Liver (tissue), 9 donors: Measurements from ENCODE around the gene CAMSAP1. TPM values are rescaled to one million over a fixed set of nuclear protein-coding genes. Genes with fewer than 3 reads are reported as not detected.

Source experiments
- DNase-seq: peaks from one replicate; pipeline ENCODE4 v3.0.0-alpha.2; 2017; ENCODE audit warnings: low spot score
- H3K27ac ChIP-seq, 2 donors: one replicate each; pipeline ENCODE4 v1.7.0; 2013; ENCODE audit warnings: inconsistent platforms in 2 of 2, low read length in 2 of 2, control low read depth in 1 of 2, low read depth in 1 of 2, mild to moderate bottlenecking in 1 of 2
- H3K27me3 ChIP-seq, 4 donors: one replicate each; pipeline versions ENCODE4 v1.6.1 to v1.7.0; 2013; ENCODE audit warnings: low read length in 3 of 4, inconsistent platforms in 1 of 4, mild to moderate bottlenecking in 1 of 4, moderate library complexity in 1 of 4; ENCODE audit not compliant: control insufficient read depth in 4 of 4, insufficient read depth in 4 of 4
- H3K36me3 ChIP-seq, 4 donors: one replicate each; pipeline versions ENCODE4 v1.6.1 to v1.7.0; 2013; ENCODE audit warnings: low read length in 3 of 4, mild to moderate bottlenecking in 3 of 4, low read depth in 1 of 4, moderate library complexity in 1 of 4; ENCODE audit not compliant: control insufficient read depth in 4 of 4, insufficient read depth in 3 of 4
- H3K4me1 ChIP-seq, 4 donors: one replicate each; pipeline versions ENCODE4 v1.6.1 to v1.7.0; 2013; ENCODE audit warnings: low read length in 3 of 4, mild to moderate bottlenecking in 3 of 4, moderate library complexity in 1 of 4; ENCODE audit not compliant: control insufficient read depth in 4 of 4, insufficient read depth in 4 of 4
- H3K4me3 ChIP-seq, 3 donors: one replicate each; pipeline versions ENCODE4 v1.6.1 to v1.7.0; 2013; ENCODE audit warnings: low read length in 3 of 3, control low read depth in 1 of 3, low read depth in 1 of 3, mild to moderate bottlenecking in 1 of 3
- H3K9ac ChIP-seq, 2 donors: one replicate each; pipeline ENCODE4 v1.7.0; 2013; ENCODE audit warnings: low read length in 2 of 2, mild to moderate bottlenecking in 2 of 2, moderate library complexity in 2 of 2, control low read depth in 1 of 2, low read depth in 1 of 2
- H3K9me3 ChIP-seq, 4 donors: one replicate each; pipeline versions ENCODE4 v1.6.1 to v1.7.0; 2013; ENCODE audit warnings: low read length in 3 of 4; ENCODE audit not compliant: control insufficient read depth in 4 of 4
- ATF3 ChIP-seq: IDR thresholded peaks from 2 replicates; pipeline ENCODE4 v1.6.1; 2016; ENCODE audit warnings: antibody characterized with exemption
- EGR1 ChIP-seq, 2 donors: IDR thresholded peaks; 2 replicates each; pipeline ENCODE4 v1.6.1; 2016 to 2018; ENCODE audit warnings: antibody characterized with exemption in 2 of 2, low read depth in 2 of 2
- FOXA1 ChIP-seq: IDR thresholded peaks from 2 replicates; pipeline ENCODE4 v1.6.1; 2016; ENCODE audit warnings: antibody characterized with exemption
- FOXA2 ChIP-seq: IDR thresholded peaks from 2 replicates; pipeline ENCODE4 v1.6.1; 2016; ENCODE audit warnings: antibody characterized with exemption
- GABPA ChIP-seq, 2 donors: IDR thresholded peaks in 1 of 2; conservative IDR thresholded peaks in 1 of 2; 2 replicates each; pipeline ENCODE4 v1.6.1; 2016; ENCODE audit warnings: antibody characterized with exemption in 2 of 2, mild to moderate bottlenecking in 1 of 2, moderate library complexity in 1 of 2
- HNF4A ChIP-seq, 2 donors: conservative IDR thresholded peaks; 2 replicates each; pipeline ENCODE4 v1.6.1; 2016; ENCODE audit warnings: antibody characterized with exemption in 2 of 2, mild to moderate bottlenecking in 2 of 2
- JUND ChIP-seq, 2 donors: IDR thresholded peaks; 2 replicates each; pipeline ENCODE4 v1.6.1; 2016; ENCODE audit warnings: antibody characterized with exemption in 2 of 2
- MAX ChIP-seq: IDR thresholded peaks from 2 replicates; pipeline ENCODE4 v1.6.1; 2016; ENCODE audit warnings: antibody characterized with exemption
- RAD21 ChIP-seq, 2 donors: IDR thresholded peaks; 2 replicates each; pipeline ENCODE4 v1.6.1; 2016; ENCODE audit warnings: antibody characterized with exemption in 2 of 2, mild to moderate bottlenecking in 2 of 2
- REST ChIP-seq: IDR thresholded peaks from 2 replicates; pipeline ENCODE4 v1.6.1; 2016; ENCODE audit warnings: antibody characterized with exemption, mild to moderate bottlenecking
- RXRA ChIP-seq, 2 donors: IDR thresholded peaks; 2 replicates each; pipeline ENCODE4 v1.6.1; 2017 to 2018; ENCODE audit warnings: antibody characterized with exemption in 2 of 2, mild to moderate bottlenecking in 1 of 2
- SP1 ChIP-seq: IDR thresholded peaks from 2 replicates; pipeline ENCODE4 v1.6.1; 2018; ENCODE audit warnings: antibody characterized with exemption, mild to moderate bottlenecking
- TAF1 ChIP-seq: conservative IDR thresholded peaks from 2 replicates; pipeline ENCODE4 v1.6.1; 2016; ENCODE audit warnings: antibody characterized with exemption, mild to moderate bottlenecking
- YY1 ChIP-seq: IDR thresholded peaks from 2 replicates; pipeline ENCODE4 v1.6.1; 2016; ENCODE audit warnings: antibody characterized with exemption, mild to moderate bottlenecking
- ZBTB33 ChIP-seq: IDR thresholded peaks from 2 replicates; pipeline ENCODE4 v1.6.1; 2016; ENCODE audit warnings: antibody characterized with exemption
- WGBS: extraction: QIAGEN DNeasy Blood & Tissue Kit; methylation state at CpG from one replicate; pipeline ENCODE4 v1.1.7; 2013; 5-methylcytosine and 5-hydroxymethylcytosine counted together
- polyA plus RNA-seq, 2 donors: library from polyadenylated mRNA; stranded (reverse) in 1 of 2; unstranded in 1 of 2; fragments of 200-250 nt in 1 of 2; fragments of >200 nt in 1 of 2; fragmentation: Nextera tagmentation in 1 of 2; extraction: Ambion mirVana in 1 of 2; gene quantifications; one replicate each; pipeline versions ENCODE4 v1.2.1 to v1.2.3, GENCODE V29; 2013 to 2015
- total RNA-seq, 2 donors: library from RNA; depleted of rRNA; stranded (reverse); fragments of >200 nt; gene quantifications; one replicate each; pipeline ENCODE4 v1.2.3, GENCODE V29; 2014
- donor health status: healthy.
- donor health status: healthy.
- donor health status: healthy.
- donor health status: healthy.
- donor health status: healthy.

The CAMSAP1 gene
- total and polyA plus RNA-seq, 4 donors: 0.97 to 6.4 (median 5.1) TPM

GRCh38 chr9:135884328-135885035 lies 22.9 kb downstream of the CAMSAP1 start:
- WGBS: 84% methylated on average over 16 of the region's 16 CpGs
- peaks cover 0 to 11% (median 3%) of the 10 kb centered on the region in 4 donors for H3K4me1 ChIP-seq
- H3K4me3 ChIP-seq: no peak overlapping the region
- H3K9me3 ChIP-seq: no peaks in the 10 kb centered on the region
- peaks cover 0 to 7% (median 0%) of the 10 kb centered on the region in 4 donors for H3K36me3 ChIP-seq
- DNase-seq: no peak
- H3K9ac ChIP-seq: no peak overlapping the region
- no peak for TF ChIP-seq FOXA2
- TF ChIP-seq ATF3: no peak
- TF ChIP-seq SP1: no peak
- TF ChIP-seq FOXA1: no peak
- no peaks in the 10 kb centered on the region for H3K27me3 ChIP-seq
- no peak overlapping the region for H3K27ac ChIP-seq

- 93% methylated on average over 15 of the region's 15 CpGs for WGBS
- Histone ChIP-seq H3K4me1 (peaks cover 0 to 11% (median 3%) of the 10 kb centered on the region in 4 donors), H3K27me3 (no peaks in the 10 kb centered on the region), H3K9me3 (no peaks in the 10 kb centered on the region), H3K9ac (no peak overlapping the region), H3K4me3 (no peak overlapping the region), H3K36me3 (peaks cover 0 to 7% (median 0%) of the 10 kb centered on the region in 4 donors), H3K27ac (no peak overlapping the region)
- DNase-seq: no peak
- no peak for TF ChIP-seq ATF3
- TF ChIP-seq RAD21 (IDR thresholded peaks at IDR 0.05): no peak
- no peak for TF ChIP-seq JUND (IDR thresholded peaks at IDR 0.05)
- no peak for TF ChIP-seq FOXA1
- no peak for TF ChIP-seq TAF1
- no peak for TF ChIP-seq SP1
Observed at GRCh38 chr9:135883410-135884089, 23.8 kb downstream of the CAMSAP1 start.

- peaks cover 0 to 7% (median 0%) of the 10 kb centered on the region in 4 donors for H3K36me3 ChIP-seq
- no peaks in the 10 kb centered on the region for H3K27me3 ChIP-seq
- H3K4me1 ChIP-seq: peaks cover 0 to 4% (median 2%) of the 10 kb centered on the region in 4 donors
- WGBS: 94% methylated on average over 12 of the region's 12 CpGs
- H3K9ac ChIP-seq: no peak overlapping the region
- H3K27ac ChIP-seq: no peak overlapping the region
- no peak overlapping the region for H3K4me3 ChIP-seq
- H3K9me3 ChIP-seq: no peaks in the 10 kb centered on the region
- TF ChIP-seq SP1: no peak
- TF ChIP-seq TAF1: no peak
- no peak for TF ChIP-seq REST
- TF ChIP-seq RXRA (IDR thresholded peaks at IDR 0.05): no peak
- TF ChIP-seq ATF3: no peak
- no peak for TF ChIP-seq HNF4A (conservative IDR thresholded peaks at IDR 0.05)
- no peak for TF ChIP-seq GABPA (IDR thresholded peaks at IDR 0.05 in 1 of 2, conservative IDR thresholded peaks at IDR 0.05 in 1 of 2)
- no peak for TF ChIP-seq YY1
- TF ChIP-seq MAX: no peak
- no peak for TF ChIP-seq FOXA1
- TF ChIP-seq JUND (IDR thresholded peaks at IDR 0.05): no peak
- TF ChIP-seq EGR1 (IDR thresholded peaks at IDR 0.05; ENCODE audit: low read depth in 2 of 2): no peak
- no peak for TF ChIP-seq RAD21 (IDR thresholded peaks at IDR 0.05)
- TF ChIP-seq ZBTB33: no peak
- no peak for DNase-seq
Observed at GRCh38 chr9:135882011-135882410, 25.3 kb downstream of the CAMSAP1 start.
